PC-9 (cell line): ENCODE results near the gene TMUB1.

Source experiments
- CTCF ChIP-seq: fragments of 200-600 bp; sonication (generic); conservative IDR thresholded peaks from 2 replicates; pipeline ENCODE4 v1.6.1; 2017; ENCODE audit warnings: mixed run types, antibody characterized with exemption, mild to moderate bottlenecking, moderate library complexity
- EZH2 ChIP-seq: fragments of 200-600 bp; sonication (generic); IDR thresholded peaks from 2 replicates; pipeline ENCODE4 v1.8.0; 2017; ENCODE audit warnings: antibody characterized with exemption, low read depth

GRCh38 chr7:151058781-151059366 lies 24.4 kb downstream of the TMUB1 start:
- no peak for TF ChIP-seq CTCF
- TF ChIP-seq EZH2: no peak
